NCI-H345 treated with DMSO at 0.1 percent for 48 hours (cell line): ENCODE data around the gene HAO1.
A peak's percentile ranks its signal among the peaks of the same experiment; 100 is the strongest.

Source experiments
- DNase-seq: peaks from one replicate; lab custom pipeline; 2025; ENCODE audit not compliant: unreplicated experiment; lab: John Stamatoyannopoulos, UW

HAO1 gene

DNA sequence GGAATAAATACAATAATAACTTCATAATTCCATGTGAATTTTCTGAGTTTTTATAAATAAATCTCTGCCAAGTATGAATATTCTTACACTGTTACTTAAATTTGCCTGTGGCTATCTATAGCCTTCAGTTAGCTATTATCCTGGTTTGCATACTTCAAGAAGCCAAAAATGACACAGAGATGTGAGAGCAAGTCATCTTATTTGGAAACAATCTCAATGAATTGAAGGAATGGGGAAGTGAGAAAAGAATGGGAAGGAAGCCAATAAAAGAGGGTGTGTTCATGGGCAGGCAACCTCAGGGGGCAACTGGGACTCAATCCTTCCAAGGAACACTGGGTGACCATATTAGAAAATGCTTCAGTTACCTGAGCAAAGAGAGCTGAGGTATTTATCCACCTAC, 9.9 kb downstream of the HAO1 start:
- no peak for DNase-seq

DNA sequence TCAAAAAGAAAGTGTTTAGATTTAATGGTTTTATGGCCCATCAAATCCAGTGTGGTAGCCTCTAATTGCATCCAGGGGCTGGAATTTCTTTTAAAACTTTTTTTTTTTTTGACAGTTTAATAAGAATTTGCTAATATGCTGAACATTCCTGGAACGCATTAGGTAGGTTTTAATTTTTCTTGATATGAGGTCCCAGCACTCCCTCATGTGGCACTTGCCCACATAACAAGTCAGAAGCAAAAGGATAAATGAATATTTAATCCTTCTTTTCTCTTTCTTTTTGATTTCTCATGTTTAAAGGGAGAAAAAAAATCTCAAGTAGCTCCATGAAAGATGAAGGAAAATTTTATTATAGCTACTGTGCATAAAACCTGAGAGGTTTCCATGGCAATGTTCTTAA, 13.5 kb downstream of the HAO1 start:
- DNase-seq, result no peak

DNA sequence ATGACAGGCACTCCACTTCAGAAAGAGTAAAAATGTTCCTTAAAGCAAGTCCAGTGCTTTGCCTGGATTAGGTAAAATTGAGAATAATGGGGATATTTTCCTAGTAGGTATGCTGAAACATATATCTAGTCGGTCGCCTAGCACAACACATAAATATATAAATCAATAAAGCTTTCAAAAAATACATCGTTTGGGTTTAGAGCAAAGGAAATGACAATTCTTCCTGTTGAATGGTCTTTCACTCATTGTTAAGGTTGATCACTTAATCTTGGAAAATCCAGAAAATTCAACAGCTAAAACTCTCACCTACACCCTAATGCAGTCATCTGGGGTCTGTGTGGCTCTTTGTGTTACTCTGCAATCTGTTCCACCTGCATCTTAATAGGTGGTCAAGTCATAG, 13.9 kb downstream of the HAO1 start:
- no peak for DNase-seq

DNA sequence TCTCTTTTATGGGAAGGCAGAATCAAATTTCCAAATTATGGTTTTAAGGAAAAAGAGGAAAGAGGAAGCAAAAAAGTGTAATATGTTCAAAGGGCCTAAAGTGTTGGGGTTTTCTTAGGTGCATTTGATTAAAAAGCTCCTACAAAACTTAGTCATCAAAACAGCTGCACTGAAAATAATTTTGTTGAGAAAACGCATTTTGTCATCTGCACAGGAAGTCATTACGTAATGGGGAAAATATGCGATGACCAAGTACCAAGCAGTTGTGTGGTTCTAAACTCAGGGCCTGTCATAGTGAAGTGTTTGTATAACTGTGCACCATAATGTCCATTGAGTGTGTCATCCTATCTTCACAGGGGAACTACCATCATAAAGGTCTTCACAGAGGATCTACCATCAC, 15.6 kb downstream of the HAO1 start:
- no peak for DNase-seq

DNA sequence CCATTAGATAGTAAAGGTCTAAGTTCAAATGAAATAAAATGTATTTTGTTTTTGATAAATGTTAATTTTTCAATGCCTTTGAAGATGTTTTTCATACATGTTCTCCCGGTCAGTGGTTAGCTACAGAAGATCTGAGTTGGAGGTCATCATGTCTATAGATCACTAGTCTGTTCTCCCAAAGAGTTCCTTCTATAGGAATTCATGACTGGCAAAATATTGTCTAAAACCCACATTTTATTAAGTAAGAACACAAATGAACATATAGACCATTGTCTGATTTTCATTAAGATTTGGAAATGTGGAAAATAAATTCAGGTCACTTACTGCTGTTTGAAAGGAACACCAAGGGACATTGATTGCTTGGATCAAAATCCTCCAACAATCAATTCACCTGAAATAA, 23.6 kb downstream of the HAO1 start:
- DNase-seq, result no peak

- no peak for DNase-seq
These were observed 27.7 kb downstream of the HAO1 start for GRCh38 chr20:7912551-7912950.

GRCh38 chr20:7911586-7912330, 28.5 kb downstream of the HAO1 start:
- no peak for DNase-seq

- DNase-seq, result no peak
These were observed 31.4 kb downstream of the HAO1 start for GRCh38 chr20:7908905-7909304.

DNA sequence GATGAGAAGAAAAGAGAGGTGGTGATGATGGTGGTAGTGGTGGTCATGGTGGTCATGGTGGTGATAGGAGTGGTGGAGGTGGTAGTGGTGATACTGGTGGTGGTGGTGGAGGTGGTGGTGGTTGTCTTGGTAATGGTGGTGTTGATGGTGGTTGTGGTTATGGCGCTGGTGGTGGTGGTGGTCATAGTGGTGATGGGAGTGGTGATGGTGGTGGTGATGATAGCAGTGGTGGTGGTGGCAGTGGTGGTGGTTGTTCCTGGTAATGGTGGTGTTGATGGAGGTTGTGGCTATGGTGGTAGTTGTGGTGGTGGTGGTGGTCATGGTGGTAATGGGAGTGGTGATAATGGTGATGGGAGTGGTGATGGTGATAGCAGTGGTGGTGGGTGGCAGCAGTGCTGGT, 36.8 kb downstream of the HAO1 start:
- DNase-seq, result no peak

DNA sequence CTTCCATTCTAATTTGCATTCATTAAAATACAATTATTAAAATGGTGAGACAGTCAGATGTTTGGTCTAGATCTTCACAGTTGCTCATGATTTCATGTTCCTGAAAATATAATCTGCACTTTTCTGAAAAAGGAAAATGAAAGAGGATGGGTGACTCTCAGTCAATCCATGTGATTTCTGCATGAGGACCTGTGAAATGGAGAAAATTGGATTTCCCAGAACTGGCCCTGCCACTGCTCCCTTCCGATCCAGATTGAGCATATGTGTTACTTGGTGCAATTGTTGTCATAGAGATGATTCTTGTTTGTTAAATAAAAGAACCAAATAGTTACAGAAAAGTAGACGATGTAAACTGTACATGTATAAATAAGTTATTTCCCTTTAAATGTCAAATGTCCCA, 37.4 kb downstream of the HAO1 start:
- DNase-seq, result no peak

DNA sequence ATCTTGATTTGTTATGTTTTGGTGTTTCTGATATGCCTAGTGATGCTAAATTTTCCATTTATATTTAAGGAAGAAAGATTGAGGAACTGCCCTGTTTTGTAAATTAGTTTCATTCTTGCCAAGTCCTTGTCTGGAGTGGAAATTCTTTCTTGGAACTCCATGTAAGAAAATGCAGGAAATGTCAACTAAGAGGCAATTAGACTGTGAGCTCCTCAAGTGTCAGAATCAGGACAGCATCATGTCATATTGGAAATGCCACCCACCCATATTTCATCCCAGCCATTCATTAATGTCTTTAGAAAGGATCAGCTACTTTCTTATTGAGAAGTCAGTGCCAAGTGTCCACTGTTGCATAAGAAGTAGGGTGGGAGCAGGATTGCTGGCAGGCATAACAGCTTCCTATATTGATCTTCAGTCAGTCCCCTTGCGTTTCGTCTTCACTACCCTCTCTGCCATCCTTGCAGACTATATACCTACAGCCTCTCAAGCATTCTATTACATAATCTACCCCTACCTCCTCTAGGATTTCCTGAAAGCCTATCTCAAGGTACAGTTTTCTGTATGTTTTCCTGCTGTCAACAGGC, 42.4 kb downstream of the HAO1 start:
- no peak for DNase-seq

DNA sequence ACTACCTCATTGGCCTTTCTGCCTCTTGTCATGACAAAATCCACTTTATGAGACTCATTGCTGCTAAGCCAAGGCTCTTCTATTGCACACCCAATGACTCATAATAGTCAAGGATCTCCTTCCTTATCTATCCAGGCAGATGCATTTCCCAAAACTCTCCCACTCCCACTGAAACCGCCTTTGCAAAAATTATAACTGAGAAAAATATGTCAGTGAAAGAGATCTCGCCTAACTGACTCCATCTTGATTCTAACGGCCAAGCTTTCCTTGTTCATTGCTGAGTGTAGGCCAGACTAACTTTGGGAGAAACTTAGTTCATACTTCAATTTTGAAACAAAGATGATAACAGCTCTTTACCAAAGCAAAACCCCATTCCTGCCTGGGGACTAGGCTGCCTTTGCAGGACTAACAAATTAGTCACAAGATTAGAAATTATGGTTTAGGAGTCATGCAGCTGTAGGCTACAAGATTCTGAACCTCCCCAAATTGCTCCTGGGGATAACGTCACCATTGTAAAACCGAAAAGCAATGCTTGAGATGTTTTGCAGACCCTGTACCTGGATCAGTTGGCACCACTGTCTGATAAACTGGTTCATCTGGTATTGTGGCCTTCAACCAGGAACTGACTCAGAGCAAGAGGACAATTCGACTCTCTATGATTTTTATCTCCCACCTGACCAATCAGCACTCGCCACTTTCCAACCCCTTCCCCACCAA, 47.1 kb downstream of the HAO1 start:
- no peak for DNase-seq

DNA sequence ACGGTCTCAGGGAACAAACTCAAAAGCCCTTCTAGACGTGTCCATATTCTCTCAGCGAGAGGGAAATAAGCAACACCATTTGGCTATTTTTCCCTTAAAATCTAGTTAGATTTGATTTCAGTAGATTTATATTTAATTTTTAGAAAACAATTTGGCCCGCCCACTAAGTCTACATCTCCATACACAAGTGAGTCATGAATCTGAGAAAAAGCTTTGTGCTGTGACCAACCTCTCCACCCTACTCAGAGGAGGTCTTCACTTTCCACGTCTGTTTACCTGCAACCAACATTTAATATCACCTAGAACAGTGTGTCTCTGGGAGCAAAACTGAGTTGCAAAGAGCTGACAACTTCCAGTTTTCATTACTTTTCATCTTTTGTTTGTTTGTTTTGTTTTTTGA, 48.6 kb downstream of the HAO1 start:
- DNase-seq, result no peak

DNA sequence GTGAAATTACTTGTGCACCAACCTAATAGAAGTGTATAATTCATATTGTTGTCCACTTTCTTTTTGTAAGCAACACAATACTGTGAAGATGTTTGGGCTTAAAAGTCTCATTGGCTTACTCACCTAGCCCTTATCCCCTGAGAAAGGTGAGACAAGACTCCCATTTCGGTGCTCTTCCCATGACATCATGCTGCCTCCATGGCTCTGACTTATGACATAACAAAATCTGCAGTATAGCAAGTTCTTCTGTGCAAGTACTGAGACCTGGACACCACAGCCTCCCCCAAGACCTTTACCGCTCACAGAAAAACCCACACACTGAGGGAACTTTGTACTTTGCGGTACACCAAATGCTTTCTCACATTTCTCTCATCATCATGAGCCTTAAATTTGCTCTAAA, 50.5 kb downstream of the HAO1 start:
- no peak for DNase-seq

- DNase-seq, result no peak
These were observed 56.5 kb downstream of the HAO1 start for GRCh38 chr20:7883741-7884140.

DNA sequence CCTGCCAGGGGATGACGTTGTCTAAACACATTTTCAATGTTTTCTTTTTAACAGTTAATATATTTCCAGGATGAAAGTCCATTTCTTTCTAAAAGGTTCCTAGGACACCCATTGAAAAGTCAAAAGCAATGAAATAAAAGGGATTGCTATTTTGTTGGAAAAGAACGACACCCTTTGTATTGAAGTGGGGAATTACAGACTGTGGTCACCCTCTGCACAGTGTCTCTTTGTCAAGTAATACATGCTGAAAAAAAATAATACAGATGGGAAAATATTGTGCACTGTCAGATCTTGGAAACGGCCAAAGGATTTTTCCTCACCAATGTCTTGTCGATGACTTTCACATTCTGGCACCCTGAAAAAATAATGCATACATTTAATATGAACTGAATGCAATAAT, 56.9 kb downstream of the HAO1 start:
- no peak for DNase-seq

DNA sequence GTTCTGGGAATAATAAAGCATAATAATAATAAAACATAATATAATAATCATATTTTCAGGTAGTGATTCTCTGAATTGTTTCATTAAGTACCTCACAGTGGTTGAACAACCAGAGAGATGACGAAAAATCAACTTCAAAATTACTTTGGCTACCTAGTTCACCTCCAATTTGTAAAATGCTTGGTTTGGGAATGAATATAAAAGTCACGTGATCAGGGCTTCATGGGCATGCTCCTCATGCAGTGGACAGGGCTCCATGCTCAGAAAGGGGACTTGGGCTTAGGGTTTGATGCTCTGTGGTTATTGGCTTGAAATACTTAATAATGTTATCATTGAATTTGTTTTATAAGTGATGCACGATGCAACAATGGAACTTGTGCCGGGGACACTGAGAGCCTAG, 58.2 kb downstream of the HAO1 start:
- no peak for DNase-seq

DNA sequence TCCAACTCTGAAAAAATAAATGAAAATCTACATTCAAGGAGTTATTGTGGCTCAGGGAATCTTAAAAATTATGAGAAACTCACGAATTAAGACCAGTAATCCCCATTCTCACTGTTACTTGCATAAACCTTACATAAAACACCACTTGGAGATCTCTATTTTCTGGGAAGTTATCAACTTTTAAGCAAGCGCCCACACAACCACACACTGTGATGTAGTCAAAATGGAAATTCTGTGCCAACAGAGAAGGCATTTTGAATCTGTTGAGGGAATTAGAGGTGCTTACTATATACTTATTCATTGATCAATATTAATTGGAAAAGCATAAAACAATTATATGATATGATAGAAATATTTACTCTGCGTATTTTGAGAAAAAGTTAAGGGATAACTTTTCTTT, 58.7 kb downstream of the HAO1 start:
- no peak for DNase-seq

GRCh38 chr20:7879883-7880282, 60.4 kb downstream of the HAO1 start:
- DNase-seq, result no peak

- DNase-seq, result no peak
These were observed 72.2 kb downstream of the HAO1 start for GRCh38 chr20:7868108-7868507.

DNA sequence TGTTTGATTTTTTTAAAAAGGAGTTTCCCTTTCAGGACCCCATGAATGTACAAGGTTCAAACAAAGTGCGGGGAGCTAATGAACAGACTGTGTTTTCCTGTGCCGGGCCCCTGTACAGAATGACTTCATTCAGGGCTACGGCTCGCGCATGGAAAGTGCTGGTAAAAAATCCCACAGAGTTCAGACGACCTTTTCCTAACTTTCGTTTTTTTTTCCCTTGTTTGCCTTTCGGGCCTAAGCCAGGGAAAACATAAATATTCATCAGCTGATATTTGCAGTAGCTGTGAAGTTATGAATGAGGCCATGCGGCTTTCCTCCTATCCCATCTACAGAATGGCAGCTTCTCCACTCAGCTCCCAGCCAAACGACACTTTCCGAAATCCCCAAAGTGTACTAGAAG, 74.0 kb downstream of the HAO1 start:
- DNase-seq, result no peak

GRCh38 chr20:7859356-7859802, 80.9 kb downstream of the HAO1 start:
- DNase-seq, result peak; percentile 40
